HepG2 (cell line): ENCODE measurements around the gene DHX30. TPM values are rescaled to one million over a fixed set of nuclear protein-coding genes. Genes with fewer than 3 reads are reported as not detected.

ENCODE experiments used
- ATAC-seq: fragments of 200-7000 bp; cut with Tn5 transposase; 3 replicates; pipeline ENCODE4 v1.9.1; 2020; ENCODE audit warnings: mild to moderate bottlenecking, moderate library complexity
- BruUV-seq: library from RNA; stranded (reverse); fragments of 400-500 nt; replicated peaks from 2 replicates; lab custom pipeline; 2021; lab: Mats Ljungman, UMichigan
- CTCF ChIA-PET: fragments of 300-600 bp; formaldehyde crosslinking; extraction: SDS; loops from one replicate; lab custom pipeline; 2021; ENCODE audit warnings: low total read pairs, inconsistent platforms, low intra/inter-chr PET ratio; lab: Yijun Ruan, JAX
- POLR2A ChIA-PET: fragments of 350-600 bp; sonication (Branson Sonifier 250); formaldehyde crosslinking; loops from one replicate; lab custom pipeline; 2020; ENCODE audit warnings: antibody characterized with exemption, inconsistent platforms; lab: Yijun Ruan, JAX
- DNase-seq: peaks from one replicate; pipeline ENCODE4 v3.0.0-alpha.2; 2015; ENCODE audit warnings: low spot score
- FAIRE-seq: peaks from 3 replicates; lab custom pipeline; 2011; peaks lifted over from hg19 to GRCh38; lab: Jason Lieb, UNC
- H2AFZ ChIP-seq: one replicate; pipeline ENCODE4 v1.6.1; 2011; ENCODE audit warnings: low read length, inconsistent platforms
- H3K27ac ChIP-seq: fragments of 300-600 bp; 3 replicates; pipeline ENCODE4 v1.8.0; 2011; ENCODE audit warnings: mixed run types, mild to moderate bottlenecking, mixed read lengths, low read length, inconsistent platforms; ENCODE audit not compliant: insufficient read depth; ENCODE audit errors: extremely low read length
- H3K27me3 ChIP-seq, 2 experiments: fragments of 200-600 bp in 1 of 2; 2 replicates in 1 of 2; 3 replicates in 1 of 2; pipeline versions ENCODE4 v1.6.0 to v1.8.0; 2011; ENCODE audit warnings: low read length in 2 of 2, mild to moderate bottlenecking in 2 of 2, moderate library complexity in 2 of 2, inconsistent platforms in 1 of 2; ENCODE audit not compliant: insufficient read depth in 2 of 2, control insufficient read depth in 1 of 2
- H3K36me3 ChIP-seq, 2 experiments: fragments of 200-600 bp in 1 of 2; replicated peaks in 1 of 2; 2 replicates in 1 of 2; 3 replicates in 1 of 2; pipeline versions ENCODE4 v1.5.1 to v1.8.0; 2011; ENCODE audit warnings: low read length in 2 of 2, inconsistent platforms in 1 of 2; ENCODE audit not compliant: insufficient read depth in 2 of 2, control insufficient read depth in 1 of 2
- H3K4me1 ChIP-seq: 2 replicates; pipeline ENCODE4 v1.5.1; 2012; ENCODE audit warnings: low read length, inconsistent platforms; ENCODE audit not compliant: insufficient read depth
- H3K4me2 ChIP-seq: 2 replicates; pipeline ENCODE4 v1.6.0; 2011; ENCODE audit warnings: low read depth, low read length, inconsistent platforms
- H3K4me3 ChIP-seq, 3 experiments: fragments of 200-600 bp in 1 of 3; sonication (generic), shearing (Covaris generic) in 1 of 3; replicated peaks in 1 of 3; 2 replicates each; pipeline ENCODE4 v1.5.1; 2011 to 2016; ENCODE audit warnings: low read length in 3 of 3, inconsistent platforms in 2 of 3, low read depth in 2 of 3, mild to moderate bottlenecking in 2 of 3, control low read depth in 1 of 3, mixed read lengths in 1 of 3; ENCODE audit not compliant: insufficient read depth in 1 of 3
- H3K79me2 ChIP-seq: one replicate; pipeline ENCODE4 v1.6.1; 2011; ENCODE audit warnings: low read length, inconsistent platforms; ENCODE audit not compliant: insufficient read depth
- H3K9ac ChIP-seq: 2 replicates; pipeline ENCODE4 v1.6.0; 2011; ENCODE audit warnings: mild to moderate bottlenecking, low read depth, low read length, inconsistent platforms; ENCODE audit not compliant: insufficient read depth
- H3K9me3 ChIP-seq: 2 replicates; pipeline ENCODE4 v1.5.1; 2012; ENCODE audit warnings: mild to moderate bottlenecking, low read length
- H4K20me1 ChIP-seq: 2 replicates; pipeline ENCODE4 v1.6.0; 2011; ENCODE audit warnings: inconsistent platforms, mild to moderate bottlenecking, low read length, moderate library complexity; ENCODE audit not compliant: insufficient read depth
- AGO1 ChIP-seq: fragments of 200-400 bp; formaldehyde crosslinking; IDR thresholded peaks from 2 replicates; pipeline ENCODE4 v1.6.1; 2017; ENCODE audit warnings: mild to moderate bottlenecking, low read depth, low read length, moderate library complexity; ENCODE audit not compliant: poor library complexity, severe bottlenecking
- GABPB1 ChIP-seq: IDR thresholded peaks from 2 replicates; pipeline ENCODE4 v1.6.1; 2016; ENCODE audit warnings: mild to moderate bottlenecking, missing genetic modification reagents, moderate library complexity, missing compliant biosample characterization
- HMGXB4 ChIP-seq, 2 experiments: sonication (generic) in 1 of 2; formaldehyde crosslinking in 1 of 2; IDR thresholded peaks; 2 replicates each; pipeline versions ENCODE4 v1.4.0 to v1.6.1; 2018 to 2020; ENCODE audit warnings: missing genetic modification reagents in 2 of 2, borderline replicate concordance in 1 of 2, low read depth in 1 of 2, mild to moderate bottlenecking in 1 of 2, missing biosample characterization in 1 of 2
- MAFG ChIP-seq: sonication (generic); formaldehyde crosslinking; IDR thresholded peaks from 2 replicates; pipeline ENCODE4 v1.5.1; 2020; ENCODE audit warnings: mild to moderate bottlenecking, missing genetic modification reagents
- NFYC ChIP-seq: IDR thresholded peaks from 2 replicates; pipeline ENCODE4 v1.6.1; 2016; ENCODE audit warnings: missing genetic modification reagents, missing compliant biosample characterization
- RBM22 ChIP-seq: fragments of 200-400 bp; formaldehyde crosslinking; optimal IDR thresholded peaks from 2 replicates; pipeline ENCODE3; 2017; ENCODE audit warnings: mild to moderate bottlenecking, low read length, moderate library complexity
- SAFB2 ChIP-seq: sonication (generic); formaldehyde crosslinking; IDR thresholded peaks from 2 replicates; pipeline ENCODE4 v1.5.1; 2020; ENCODE audit warnings: missing genetic modification reagents, low read depth, mild to moderate bottlenecking, borderline replicate concordance
- THAP11 ChIP-seq: IDR thresholded peaks from 2 replicates; pipeline ENCODE4 v1.6.1; 2016; ENCODE audit warnings: missing biosample characterization, missing genetic modification reagents
- ZBTB20 ChIP-seq: sonication (generic); formaldehyde crosslinking; IDR thresholded peaks from 2 replicates; pipeline ENCODE4 v1.8.1; 2023; ENCODE audit warnings: missing genetic modification reagents, low read depth, mild to moderate bottlenecking, borderline replicate concordance
- ZBTB42 ChIP-seq: sonication (generic); formaldehyde crosslinking; IDR thresholded peaks from 2 replicates; pipeline ENCODE4 v1.5.0; 2020; ENCODE audit warnings: mild to moderate bottlenecking, missing genetic modification reagents
- ZNF607 ChIP-seq: sonication (generic); formaldehyde crosslinking; IDR thresholded peaks from 2 replicates; pipeline ENCODE4 v1.5.1; 2020; ENCODE audit warnings: missing genetic modification reagents, mild to moderate bottlenecking, borderline replicate concordance
- ZNF615 ChIP-seq: sonication (generic); formaldehyde crosslinking; IDR thresholded peaks from 2 replicates; pipeline ENCODE4 v1.5.0; 2020; ENCODE audit warnings: mild to moderate bottlenecking, missing genetic modification reagents, borderline replicate concordance
- ZNF724P ChIP-seq: sonication (generic); formaldehyde crosslinking; IDR thresholded peaks from 2 replicates; pipeline ENCODE4 v1.8.0; 2022; ENCODE audit warnings: missing genetic modification reagents, borderline replicate concordance
- WGBS: methylation state at CpG from one replicate; pipeline ENCODE4 v1.1.6; 2017; ENCODE audit warnings: low lambda C conversion rate; 5-methylcytosine and 5-hydroxymethylcytosine counted together
- in situ Hi-C: cut with HindIII; loops from 2 replicates; pipeline ENCODE4 v1.10.0; 2017; ENCODE audit warnings: low pct_unique_long_range_greater_than_20kb; ENCODE audit not compliant: extremely low pct_ligation_motif_present
- intact Hi-C: fragments of 100-400 bp; cut with micrococcal nuclease; formaldehyde crosslinking; loops from one replicate; pipeline ENCODE4 v1.10.0; 2022; ENCODE audit not compliant: unreplicated experiment
- polyA plus RNA-seq, 8 experiments: library from polyadenylated mRNA; depleted of rRNA in 3 of 8; stranded (reverse) in 7 of 8; unstranded in 1 of 8; fragments of >200 nt; fragmentation: Illumina TruSeq in 4 of 8; extraction: Trizol in 4 of 8; gene quantifications; 2 replicates each; pipeline versions ENCODE4 v1.2.1 to v1.2.3, GENCODE V29; 2011 to 2016; ENCODE audit warnings: low read depth in 4 of 8, missing spikeins in 1 of 8, mixed read lengths in 1 of 8; ENCODE audit not compliant: insufficient read depth in 1 of 8
- total RNA-seq, 5 experiments: library from RNA; depleted of rRNA; stranded (reverse); fragments of >200 nt; fragmentation: Illumina TruSeq; extraction: Trizol; gene quantifications; 2 replicates each; pipeline ENCODE4 v1.2.3, GENCODE V29; 2016; ENCODE audit warnings: low read depth in 1 of 5
- TF ChIP-seq, protein P1 (sequence below): sonication (generic); formaldehyde crosslinking; IDR thresholded peaks from 2 replicates; pipeline ENCODE4 v1.8.1; 2023; ENCODE audit warnings: mild to moderate bottlenecking, moderate library complexity, missing genetic modification reagents

Gene DHX30
- total and polyA plus RNA-seq, 2 of the 13 experiments (the other 11 are each of a cell fraction or from before 2014, with no cell fraction given), result 30.6 to 59.4 TPM

DNA sequence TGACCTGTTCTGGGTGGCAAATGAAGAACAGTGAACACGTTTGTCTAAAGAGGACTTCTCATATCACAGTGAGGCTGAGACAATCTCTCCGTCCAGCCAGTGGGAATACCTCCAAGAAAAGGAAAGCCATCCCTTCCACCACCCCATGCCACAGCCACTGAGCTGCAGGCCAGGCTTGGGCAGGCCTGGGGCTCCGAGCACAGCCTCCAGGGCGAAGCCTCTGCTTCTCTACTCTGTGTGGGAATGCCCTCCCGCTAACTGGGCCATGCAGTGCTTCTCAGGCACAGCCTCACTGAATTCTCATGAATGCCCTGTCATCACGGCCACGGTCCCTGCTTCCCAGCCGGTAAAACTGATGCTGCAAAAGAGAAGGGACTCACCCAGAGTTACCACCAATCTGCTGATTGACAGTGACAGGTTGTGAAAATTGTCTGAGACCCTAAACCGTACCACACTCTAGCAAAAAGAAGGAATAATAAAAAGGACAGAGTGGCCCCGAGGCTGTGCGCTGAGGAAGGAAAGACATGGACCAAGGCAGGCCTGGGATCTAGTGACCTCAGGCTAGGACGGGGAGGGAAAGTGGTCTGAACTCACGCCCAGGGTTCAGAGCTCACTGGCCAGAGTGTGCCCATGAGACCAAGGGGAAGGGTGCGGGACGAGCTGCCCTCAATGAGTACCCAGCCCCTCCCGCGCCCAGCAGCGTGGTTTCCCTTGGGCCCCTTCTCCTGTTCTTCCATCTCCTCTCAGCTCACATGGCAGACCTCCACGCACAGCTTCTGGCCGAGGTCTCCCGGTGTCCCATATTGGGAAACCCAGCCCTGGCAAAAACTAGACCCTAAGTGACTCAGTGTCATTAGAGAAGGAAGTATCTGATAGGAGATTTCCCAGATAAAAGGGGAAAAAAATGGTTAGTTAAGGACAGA lies 52.8 kb downstream of the DHX30 start:
- Histone ChIP-seq H3K4me2 (no peak overlapping the region), H3K4me3 (no peak overlapping the region), H3K27me3 (no peaks in the 10 kb centered on the region), H3K9me3 (no peaks in the 10 kb centered on the region), H3K27ac (no peak overlapping the region), H3K4me1 (no peaks in the 10 kb centered on the region), H3K36me3 (peaks cover 23 to 57% of the 10 kb centered on the region in 2 experiments), H3K79me2 (no peaks in the 10 kb centered on the region), H2AFZ (no peak overlapping the region), H4K20me1 (no peaks in the 10 kb centered on the region), H3K9ac (no peak overlapping the region)
- POLR2A ChIA-PET, result no interaction called here
- DNase-seq (no peak), ATAC-seq (no peak), FAIRE-seq (no peak)
- intact Hi-C loops, result no loop called here
- in situ Hi-C loops, result loop anchor here (10.0 kb wide), 1 partner anchor 139 kb away; no protein-coding TSS in a partner anchor
- BruUV-seq, result no TSS peak
- TF ChIP-seq ZNF724P (CRISPR knock-in tag), result no peak
- TF ChIP-seq RBM22, result peak; percentile 31
- no peak for TF ChIP-seq GABPB1 (CRISPR knock-in tag)
- TF ChIP-seq MAFG (CRISPR knock-in tag), result no peak
- no peak for TF ChIP-seq NFYC (CRISPR knock-in tag)
- no peak for TF ChIP-seq ZBTB42 (CRISPR knock-in tag)
- CTCF ChIA-PET, result no interaction called here
- 97% methylated on average over 19 of the region's 21 CpGs for WGBS

- ATAC-seq, result no peak
- no peak overlapping the region for H3K9ac ChIP-seq
- no peaks in the 10 kb centered on the region for H3K4me1 ChIP-seq
- no peaks in the 10 kb centered on the region for H4K20me1 ChIP-seq
- no peak overlapping the region for H3K4me3 ChIP-seq
- BruUV-seq, result no TSS peak
- H2AFZ ChIP-seq, result no peak overlapping the region
- no peaks in the 10 kb centered on the region for H3K9me3 ChIP-seq
- no peak for FAIRE-seq
- 98% methylated on average over 6 of the region's 11 CpGs for WGBS
- CTCF ChIA-PET, result no interaction called here
- H3K79me2 ChIP-seq, result no peaks in the 10 kb centered on the region
- H3K27me3 ChIP-seq, result no peaks in the 10 kb centered on the region
- intact Hi-C loops, result no loop called here
- POLR2A ChIA-PET, result no interaction called here
- DNase-seq, result no peak
- in situ Hi-C loops, result loop anchor here (10.0 kb wide), 1 partner anchor 138 kb away; no protein-coding TSS in a partner anchor
- no peak overlapping the region for H3K4me2 ChIP-seq
- H3K36me3 ChIP-seq, result peaks cover 23 to 52% of the 10 kb centered on the region in 2 experiments
- H3K27ac ChIP-seq, result no peak overlapping the region
- no peak for TF ChIP-seq ZNF615 (CRISPR knock-in tag)
- no peak for TF ChIP-seq ZBTB20 (CRISPR knock-in tag)
- TF ChIP-seq THAP11 (CRISPR knock-in tag), result no peak
- no peak for TF ChIP-seq SAFB2
- TF ChIP-seq, protein P1, sequence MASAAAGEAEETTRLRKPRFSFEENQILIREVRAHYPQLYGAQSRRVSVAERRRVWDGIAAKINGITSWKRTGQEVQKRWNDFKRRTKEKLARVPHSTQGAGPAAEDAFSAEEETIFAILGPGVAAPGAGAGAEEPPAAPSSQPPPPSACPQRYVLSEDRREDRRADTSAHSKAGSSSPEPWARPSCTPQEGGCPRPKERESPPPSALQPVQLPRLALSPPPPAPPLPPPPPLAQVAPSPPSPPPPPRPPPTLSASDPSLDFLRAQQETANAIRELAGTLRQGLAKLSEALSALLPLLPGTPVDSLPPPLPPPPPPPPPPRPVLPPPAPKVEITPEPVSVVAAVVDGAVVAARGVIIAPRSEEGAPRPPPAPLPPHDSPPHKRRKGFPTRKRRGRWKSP, result no peak
- no peak for TF ChIP-seq AGO1
- no peak for TF ChIP-seq ZBTB42 (CRISPR knock-in tag)
- no peak for TF ChIP-seq ZNF607 (CRISPR knock-in tag)
- no peak for TF ChIP-seq HMGXB4 (CRISPR knock-in tag; IDR thresholded peaks at IDR 0.05; ENCODE audit: borderline replicate concordance in 1 of 2, low read depth in 1 of 2)
These were observed 53.7 kb downstream of the DHX30 start for GRCh38 chr3:47856669-47857068.
